Breast epithelium (tissue), 4 donors: ENCODE data around the gene ALDH2. TPM values are rescaled to one million over a fixed set of nuclear protein-coding genes. Genes with fewer than 3 reads are reported as not detected.

Experiments
- DNase-seq, 2 donors: peaks; one replicate each; pipeline ENCODE4 v3.0.0-alpha.2; 2019; ENCODE audit warnings: low spot score in 2 of 2
- H3K27ac ChIP-seq, 2 donors: fragments of 200-600 bp; sonication (generic) in 1 of 2; one replicate each; pipeline ENCODE4 v1.5.1; 2016 to 2019; ENCODE audit warnings: mild to moderate bottlenecking in 1 of 2
- H3K27me3 ChIP-seq, 2 donors: fragments of 200-600 bp; sonication (generic) in 1 of 2; one replicate each; pipeline versions ENCODE4 v1.5.1 to v1.6.0; 2017 to 2019; ENCODE audit warnings: control low read depth in 1 of 2, mild to moderate bottlenecking in 1 of 2
- H3K36me3 ChIP-seq: fragments of 200-600 bp; one replicate; pipeline ENCODE4 v1.5.1; 2019
- H3K4me1 ChIP-seq, 2 donors: fragments of 200-600 bp; sonication (generic); one replicate each; pipeline ENCODE4 v1.5.1; 2016 to 2019; ENCODE audit warnings: control low read depth in 1 of 2
- H3K4me3 ChIP-seq, 3 donors: fragments of 200-600 bp; sonication (generic); 1 replicate in 2 of 3; 2 replicates in 1 of 3; pipeline ENCODE4 v1.5.1; 2016 to 2019; ENCODE audit warnings: mild to moderate bottlenecking in 3 of 3, moderate library complexity in 2 of 3
- H3K9me3 ChIP-seq, 2 donors: fragments of 200-600 bp; sonication (generic) in 1 of 2; one replicate each; pipeline ENCODE4 v1.5.1; 2016 to 2019; ENCODE audit warnings: control low read depth in 1 of 2
- CTCF ChIP-seq, 3 donors: fragments of 450-650 bp; IDR thresholded peaks; one replicate each; pipeline ENCODE4 v1.5.1; 2016 to 2017; ENCODE audit warnings: antibody characterized with exemption in 3 of 3, mild to moderate bottlenecking in 3 of 3, moderate library complexity in 3 of 3
- POLR2A ChIP-seq: fragments of 450-650 bp; IDR thresholded peaks from one replicate; pipeline ENCODE4 v1.6.1; 2016; ENCODE audit warnings: antibody characterized with exemption, mild to moderate bottlenecking, moderate library complexity
- POLR2AphosphoS5 ChIP-seq, 3 donors: sonication (generic); formaldehyde crosslinking; IDR thresholded peaks; one replicate each; pipeline ENCODE4 v1.6.1; 2017; ENCODE audit warnings: antibody characterized with exemption in 3 of 3
- intact Hi-C: fragments of 100-400 bp; cut with DNase I; formaldehyde crosslinking; loops from one replicate; pipeline ENCODE4 v1.15.1; 2023; ENCODE audit warnings: low total_unique reads
- total RNA-seq, 3 donors: library from RNA; depleted of rRNA; stranded (reverse); fragments of >200 nt; gene quantifications; one replicate each; pipeline ENCODE4 v1.1.0, GENCODE V29; 2016

Gene ALDH2
- total RNA-seq, 3 donors from 2014 or later, result 56.4 to 433 (median 63.4) TPM

DNA sequence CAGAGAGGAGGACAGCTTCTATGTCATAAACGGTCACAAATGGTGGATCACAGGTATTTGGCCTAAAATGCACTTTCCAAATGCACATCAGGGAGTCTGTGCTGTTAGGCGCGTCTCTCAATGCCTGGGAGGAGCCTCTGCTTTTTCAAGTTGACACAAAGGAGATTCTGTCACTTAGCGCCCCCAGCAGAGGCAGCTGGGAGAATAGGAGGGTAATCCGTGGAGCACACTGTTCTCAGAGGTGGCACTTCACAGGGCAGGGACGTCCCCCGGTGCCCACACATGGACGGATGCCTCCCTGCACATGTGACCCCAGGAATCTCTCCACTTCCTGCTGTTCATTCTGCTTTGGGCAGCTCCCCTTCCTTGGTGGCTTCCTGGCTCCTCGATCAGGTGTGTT is 19.4 kb upstream of the ALDH2 start:
- no peak for DNase-seq
- no peak overlapping the region for H3K4me3 ChIP-seq
- no peaks in the 10 kb centered on the region for H3K4me1 ChIP-seq
- no peak overlapping the region for H3K27ac ChIP-seq
- H3K27me3 ChIP-seq, result no peaks in the 10 kb centered on the region
- no peaks in the 10 kb centered on the region for H3K9me3 ChIP-seq
- intact Hi-C loops, result loop anchor here (5.0 kb wide), 1 partner anchor 50 kb away; no protein-coding TSS in a partner anchor
- TF ChIP-seq CTCF (IDR thresholded peaks at IDR 0.05), result no peak
- H3K36me3 ChIP-seq, result no peaks in the 10 kb centered on the region

DNA sequence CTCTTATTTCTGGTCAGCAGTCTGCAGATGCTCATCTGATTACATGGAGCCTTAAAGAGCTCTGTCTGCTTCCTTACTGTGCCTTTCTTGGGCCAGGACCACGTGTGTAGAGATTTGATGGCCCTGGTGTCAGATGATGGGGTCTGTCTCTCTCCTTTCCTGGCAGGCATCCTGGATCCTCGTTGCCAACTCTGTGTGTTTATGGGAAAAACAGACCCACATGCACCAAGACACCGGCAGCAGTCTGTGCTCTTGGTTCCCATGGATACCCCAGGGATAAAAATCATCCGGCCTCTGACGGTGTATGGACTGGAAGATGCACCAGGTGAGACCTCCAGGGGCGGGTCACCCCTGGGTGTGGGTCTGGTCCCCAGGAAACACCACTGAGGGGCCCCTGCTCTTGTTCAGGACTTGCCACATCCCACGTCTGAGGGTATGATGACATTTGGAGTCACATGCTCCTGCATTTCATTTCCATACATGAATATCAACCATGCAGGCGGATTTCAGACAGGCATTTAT is 18.5 kb upstream of the ALDH2 start:
- TF ChIP-seq POLR2A (no peak), POLR2AphosphoS5 (IDR thresholded peaks at IDR 0.05) (no peak), CTCF (IDR thresholded peaks at IDR 0.05) (no peak)
- no peaks in the 10 kb centered on the region for H3K9me3 ChIP-seq
- no peaks in the 10 kb centered on the region for H3K4me1 ChIP-seq
- intact Hi-C loops, result loop anchor here (5.0 kb wide), 1 partner anchor 49 kb away; no protein-coding TSS in a partner anchor
- H3K4me3 ChIP-seq, result no peak overlapping the region
- H3K36me3 ChIP-seq, result no peaks in the 10 kb centered on the region
- H3K27ac ChIP-seq, result no peak overlapping the region
- no peak for DNase-seq
- no peaks in the 10 kb centered on the region for H3K27me3 ChIP-seq

- intact Hi-C loops, result loop anchor here (5.0 kb wide), 1 partner anchor 48 kb away; no protein-coding TSS in a partner anchor
- no peak for TF ChIP-seq POLR2A
- TF ChIP-seq CTCF (IDR thresholded peaks at IDR 0.05), result no peak
- TF ChIP-seq POLR2AphosphoS5 (IDR thresholded peaks at IDR 0.05), result no peak
- Histone ChIP-seq H3K36me3 (no peaks in the 10 kb centered on the region), H3K4me3 (no peak overlapping the region), H3K27ac (no peak overlapping the region), H3K9me3 (no peaks in the 10 kb centered on the region), H3K27me3 (no peaks in the 10 kb centered on the region), H3K4me1 (no peaks in the 10 kb centered on the region)
- no peak for DNase-seq
These were observed 17.9 kb upstream of the ALDH2 start for GRCh38 chr12:111748867-111749266.

GRCh38 chr12:111749391-111749790 is 17.3 kb upstream of the ALDH2 start:
- Histone ChIP-seq H3K36me3 (no peaks in the 10 kb centered on the region), H3K4me3 (no peak overlapping the region), H3K9me3 (no peaks in the 10 kb centered on the region), H3K27me3 (no peaks in the 10 kb centered on the region), H3K27ac (no peak overlapping the region), H3K4me1 (no peaks in the 10 kb centered on the region)
- intact Hi-C loops, result loop anchor here (5.0 kb wide), 1 partner anchor 48 kb away; no protein-coding TSS in a partner anchor
- TF ChIP-seq POLR2AphosphoS5 (IDR thresholded peaks at IDR 0.05), result no peak
- no peak for DNase-seq

- peak in 1 of 2 donors; percentile 69 for DNase-seq
- no peaks in the 10 kb centered on the region for H3K36me3 ChIP-seq
- intact Hi-C loops, result no loop called here
These were observed 13.4 kb upstream of the ALDH2 start for GRCh38 chr12:111753144-111753881.

More at GRCh38 chr12:111753144-111753881, 13.4 kb upstream of the ALDH2 start:
- peaks cover 0 to 16% of the 10 kb centered on the region in 2 donors for H3K4me1 ChIP-seq
- no peaks in the 10 kb centered on the region for H3K27me3 ChIP-seq
- H3K27ac ChIP-seq, result no peak overlapping the region
- no peaks in the 10 kb centered on the region for H3K9me3 ChIP-seq
- no peak overlapping the region for H3K4me3 ChIP-seq
- TF ChIP-seq CTCF (IDR thresholded peaks at IDR 0.05) (peak in 2 of 3 donors; percentile 62 to 71), POLR2A (no peak)
